ENCODE measurements around the gene PCID2.

DNA sequence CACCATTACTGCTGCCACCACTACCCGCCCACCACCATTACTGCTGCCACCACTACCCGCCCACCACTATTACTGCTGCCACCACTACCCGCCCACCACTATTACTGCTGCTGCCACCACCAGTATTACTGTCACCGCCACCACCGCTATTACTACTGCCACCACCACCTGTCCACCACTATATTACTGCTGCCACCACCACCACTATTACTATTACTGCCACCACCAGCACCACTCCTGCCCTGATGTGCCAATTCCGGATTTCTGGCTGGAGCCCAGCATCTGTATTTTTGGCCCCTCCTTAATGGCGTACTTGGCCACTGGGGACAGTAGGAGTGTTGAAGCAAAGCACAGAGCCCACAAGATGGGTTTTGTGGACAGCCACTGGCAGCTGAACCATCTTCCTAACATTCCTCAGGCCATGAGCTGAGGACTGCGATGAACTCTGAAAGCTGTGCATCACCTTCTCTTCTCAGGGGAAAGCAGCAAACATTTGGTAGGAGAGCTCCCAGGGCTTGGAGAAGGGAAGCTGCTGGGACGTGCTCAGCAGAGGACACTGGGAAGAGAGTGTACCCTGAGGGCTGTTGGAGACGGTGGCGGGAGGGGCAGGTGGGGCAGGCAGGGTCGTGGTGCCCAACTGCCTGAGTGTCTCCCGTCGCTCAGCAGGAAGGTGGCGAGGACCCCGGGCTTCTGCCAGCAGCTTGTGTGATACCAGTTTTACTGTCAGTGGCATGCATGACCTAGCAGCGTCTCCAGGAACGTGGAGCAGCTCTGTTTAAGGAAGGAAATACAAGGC is 23.9 kb upstream of the PCID2 start:
- TF ChIP-seq, protein P1, sequence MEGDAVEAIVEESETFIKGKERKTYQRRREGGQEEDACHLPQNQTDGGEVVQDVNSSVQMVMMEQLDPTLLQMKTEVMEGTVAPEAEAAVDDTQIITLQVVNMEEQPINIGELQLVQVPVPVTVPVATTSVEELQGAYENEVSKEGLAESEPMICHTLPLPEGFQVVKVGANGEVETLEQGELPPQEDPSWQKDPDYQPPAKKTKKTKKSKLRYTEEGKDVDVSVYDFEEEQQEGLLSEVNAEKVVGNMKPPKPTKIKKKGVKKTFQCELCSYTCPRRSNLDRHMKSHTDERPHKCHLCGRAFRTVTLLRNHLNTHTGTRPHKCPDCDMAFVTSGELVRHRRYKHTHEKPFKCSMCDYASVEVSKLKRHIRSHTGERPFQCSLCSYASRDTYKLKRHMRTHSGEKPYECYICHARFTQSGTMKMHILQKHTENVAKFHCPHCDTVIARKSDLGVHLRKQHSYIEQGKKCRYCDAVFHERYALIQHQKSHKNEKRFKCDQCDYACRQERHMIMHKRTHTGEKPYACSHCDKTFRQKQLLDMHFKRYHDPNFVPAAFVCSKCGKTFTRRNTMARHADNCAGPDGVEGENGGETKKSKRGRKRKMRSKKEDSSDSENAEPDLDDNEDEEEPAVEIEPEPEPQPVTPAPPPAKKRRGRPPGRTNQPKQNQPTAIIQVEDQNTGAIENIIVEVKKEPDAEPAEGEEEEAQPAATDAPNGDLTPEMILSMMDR (IDR thresholded peaks at IDR 0.05; ENCODE audit: low read depth, low read length): no peak
- TF ChIP-seq EZH2phosphoT487 (IDR thresholded peaks at IDR 0.05; ENCODE audit: low read depth): no peak
